Loucy (cell line): ENCODE results near the gene WNT11.

ENCODE experiments used
- EZH2phosphoT487 ChIP-seq: fragments of 200-600 bp; IDR thresholded peaks from 2 replicates; pipeline ENCODE4 v1.6.1; 2018; ENCODE audit warnings: antibody characterized with exemption, mild to moderate bottlenecking, moderate library complexity, borderline replicate concordance
- TF ChIP-seq, protein P1 (sequence below): fragments of 200-600 bp; sonication (generic); conservative IDR thresholded peaks from 2 replicates; pipeline ENCODE4 v1.5.1; 2014; ENCODE audit warnings: mild to moderate bottlenecking, antibody characterized with exemption, low read length

GRCh38 chr11:76244316-76244851, 38.1 kb upstream of the WNT11 start:
- TF ChIP-seq, protein P1, sequence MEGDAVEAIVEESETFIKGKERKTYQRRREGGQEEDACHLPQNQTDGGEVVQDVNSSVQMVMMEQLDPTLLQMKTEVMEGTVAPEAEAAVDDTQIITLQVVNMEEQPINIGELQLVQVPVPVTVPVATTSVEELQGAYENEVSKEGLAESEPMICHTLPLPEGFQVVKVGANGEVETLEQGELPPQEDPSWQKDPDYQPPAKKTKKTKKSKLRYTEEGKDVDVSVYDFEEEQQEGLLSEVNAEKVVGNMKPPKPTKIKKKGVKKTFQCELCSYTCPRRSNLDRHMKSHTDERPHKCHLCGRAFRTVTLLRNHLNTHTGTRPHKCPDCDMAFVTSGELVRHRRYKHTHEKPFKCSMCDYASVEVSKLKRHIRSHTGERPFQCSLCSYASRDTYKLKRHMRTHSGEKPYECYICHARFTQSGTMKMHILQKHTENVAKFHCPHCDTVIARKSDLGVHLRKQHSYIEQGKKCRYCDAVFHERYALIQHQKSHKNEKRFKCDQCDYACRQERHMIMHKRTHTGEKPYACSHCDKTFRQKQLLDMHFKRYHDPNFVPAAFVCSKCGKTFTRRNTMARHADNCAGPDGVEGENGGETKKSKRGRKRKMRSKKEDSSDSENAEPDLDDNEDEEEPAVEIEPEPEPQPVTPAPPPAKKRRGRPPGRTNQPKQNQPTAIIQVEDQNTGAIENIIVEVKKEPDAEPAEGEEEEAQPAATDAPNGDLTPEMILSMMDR, result no peak
- no peak for TF ChIP-seq EZH2phosphoT487
